H1 (cell line): ENCODE data around the gene CROCC2. TPM values are rescaled to one million over a fixed set of nuclear protein-coding genes. Genes with fewer than 3 reads are reported as not detected.

ENCODE experiments used
- CTCF ChIA-PET: fragments of 300-600 bp; sonication (Branson Sonifier 250); formaldehyde crosslinking; loops from one replicate; lab custom pipeline; 2021; ENCODE audit not compliant: partially characterized antibody; lab: Charles Lee
- POLR2A ChIA-PET: fragments of 300-600 bp; sonication (Branson Sonifier 250); formaldehyde crosslinking; loops from one replicate; lab custom pipeline; 2021; ENCODE audit warnings: inconsistent platforms; ENCODE audit not compliant: partially characterized antibody; lab: Charles Lee
- DNase-seq, 2 experiments: peaks; one replicate each; pipeline versions ENCODE4 v3.0.0 to v3.0.0-alpha.2; 2010 to 2022; ENCODE audit warnings: low spot score in 2 of 2, low read depth in 1 of 2, mixed read lengths in 1 of 2
- FAIRE-seq: peaks from 2 replicates; lab custom pipeline; 2011; peaks lifted over from hg19 to GRCh38; lab: Jason Lieb, UNC
- H2AFZ ChIP-seq: 2 replicates; pipeline ENCODE4 v1.8.1; 2012; ENCODE audit warnings: low read length, inconsistent platforms
- H2AK5ac ChIP-seq: 2 replicates; pipeline ENCODE4 v1.6.1; 2013; ENCODE audit warnings: low read depth, low read length
- H2BK120ac ChIP-seq: replicated peaks from 2 replicates; pipeline ENCODE3; 2013; ENCODE audit warnings: low read depth, low read length, inconsistent platforms
- H2BK12ac ChIP-seq: 2 replicates; pipeline ENCODE4 v1.6.1; 2013; ENCODE audit warnings: low read depth, low read length
- H2BK15ac ChIP-seq: 2 replicates; pipeline ENCODE4 v1.6.1; 2013; ENCODE audit warnings: low read length
- H2BK20ac ChIP-seq: 2 replicates; pipeline ENCODE4 v1.6.1; 2013; ENCODE audit warnings: low read length
- H2BK5ac ChIP-seq: 2 replicates; pipeline ENCODE4 v1.6.1; 2013; ENCODE audit warnings: low read depth, low read length
- H3K14ac ChIP-seq: 2 replicates; pipeline ENCODE4 v1.6.1; 2013; ENCODE audit warnings: inconsistent platforms; ENCODE audit not compliant: insufficient read length
- H3K18ac ChIP-seq: 2 replicates; pipeline ENCODE4 v1.6.1; 2013; ENCODE audit warnings: low read length; ENCODE audit errors: extremely low read depth
- H3K23ac ChIP-seq: 2 replicates; pipeline ENCODE4 v1.6.1; 2013; ENCODE audit warnings: inconsistent platforms; ENCODE audit not compliant: insufficient read length
- H3K23me2 ChIP-seq: 2 replicates; pipeline ENCODE4 v1.6.1; 2013; ENCODE audit warnings: low read depth, low read length
- H3K27ac ChIP-seq: 2 replicates; pipeline ENCODE4 v1.6.1; 2011; ENCODE audit warnings: low read depth, low read length, inconsistent platforms
- H3K27me3 ChIP-seq, 4 experiments: replicated peaks in 1 of 4; 1 replicate in 1 of 4; 2 replicates in 3 of 4; pipeline versions ENCODE4 v1.6.1 to v1.8.1; 2011 to 2013; ENCODE audit warnings: low read length in 3 of 4, mild to moderate bottlenecking in 3 of 4, inconsistent platforms in 2 of 4, mixed read lengths in 2 of 4, moderate library complexity in 1 of 4; ENCODE audit not compliant: control insufficient read depth in 3 of 4, insufficient read depth in 3 of 4; ENCODE audit errors: extremely low read depth in 1 of 4
- H3K36me3 ChIP-seq, 4 experiments: 2 replicates each; pipeline versions ENCODE4 v1.6.1 to v1.8.1; 2011 to 2013; ENCODE audit warnings: mild to moderate bottlenecking in 4 of 4, low read length in 3 of 4, moderate library complexity in 2 of 4, control low read depth in 1 of 4, inconsistent platforms in 1 of 4; ENCODE audit not compliant: insufficient read depth in 4 of 4, control insufficient read depth in 2 of 4
- H3K4ac ChIP-seq: replicated peaks from 2 replicates; pipeline ENCODE3; 2013; ENCODE audit warnings: low read length, low read depth, mixed read lengths, inconsistent platforms; ENCODE audit not compliant: insufficient read length
- H3K4me1 ChIP-seq, 4 experiments: replicated peaks in 1 of 4; 1 replicate in 1 of 4; 2 replicates in 3 of 4; pipeline versions ENCODE4 v1.6.1 to v1.8.1; 2011 to 2013; ENCODE audit warnings: low read length in 3 of 4, inconsistent platforms in 2 of 4, mixed read lengths in 1 of 4; ENCODE audit not compliant: insufficient read depth in 4 of 4, control insufficient read depth in 3 of 4
- H3K4me2 ChIP-seq, 2 experiments: 2 replicates each; pipeline versions ENCODE4 v1.6.1 to v1.8.1; 2011 to 2013; ENCODE audit warnings: low read depth in 2 of 2, low read length in 2 of 2, control low read depth in 1 of 2, inconsistent platforms in 1 of 2, mild to moderate bottlenecking in 1 of 2; ENCODE audit not compliant: insufficient read depth in 1 of 2
- H3K4me3 ChIP-seq, 4 experiments: fragments of 200-600, 300-600 bp in 1 of 4; sonication (generic), shearing (Covaris generic), sonication (Bioruptor Twin) in 1 of 4; 2 replicates each; pipeline versions ENCODE4 v1.5.1 to v1.8.1; 2011 to 2016; ENCODE audit warnings: low read length in 4 of 4, low read depth in 3 of 4, control low read depth in 2 of 4, inconsistent platforms in 2 of 4, mild to moderate bottlenecking in 2 of 4, mixed read lengths in 1 of 4, moderate library complexity in 1 of 4; ENCODE audit not compliant: insufficient read depth in 2 of 4; ENCODE audit errors: extremely low read depth in 1 of 4
- H3K56ac ChIP-seq: replicated peaks from 2 replicates; pipeline ENCODE3; 2013; ENCODE audit warnings: low read depth, mild to moderate bottlenecking, mixed read lengths, low read length, inconsistent platforms; ENCODE audit not compliant: insufficient read length
- H3K79me1 ChIP-seq: 2 replicates; pipeline ENCODE4 v1.6.1; 2013; ENCODE audit warnings: low read depth, low read length, control low read depth
- H3K79me2 ChIP-seq, 2 experiments: 2 replicates each; pipeline versions ENCODE4 v1.6.1 to v1.8.1; 2012 to 2013; ENCODE audit warnings: low read length in 2 of 2, mild to moderate bottlenecking in 2 of 2, inconsistent platforms in 1 of 2; ENCODE audit not compliant: insufficient read depth in 2 of 2, control insufficient read depth in 1 of 2
- H3K9ac ChIP-seq, 4 experiments: replicated peaks in 1 of 4; 1 replicate in 1 of 4; 2 replicates in 3 of 4; pipeline versions ENCODE4 v1.6.1 to v1.8.1; 2011 to 2013; ENCODE audit warnings: low read depth in 3 of 4, low read length in 3 of 4, control low read depth in 2 of 4, mild to moderate bottlenecking in 2 of 4, moderate library complexity in 2 of 4, inconsistent platforms in 1 of 4; ENCODE audit errors: extremely low read depth in 1 of 4
- H3K9me3 ChIP-seq, 2 experiments: 2 replicates each; pipeline versions ENCODE4 v1.6.1 to v1.8.1; 2012 to 2013; ENCODE audit warnings: mild to moderate bottlenecking in 2 of 2, moderate library complexity in 2 of 2, control low read depth in 1 of 2, inconsistent platforms in 1 of 2, low read depth in 1 of 2, low read length in 1 of 2, mixed read lengths in 1 of 2; ENCODE audit not compliant: insufficient read depth in 2 of 2
- H4K20me1 ChIP-seq, 2 experiments: replicated peaks in 1 of 2; 2 replicates each; pipeline versions ENCODE3 to v1.8.1; 2011 to 2013; ENCODE audit warnings: inconsistent platforms in 2 of 2, low read length in 2 of 2, mild to moderate bottlenecking in 1 of 2; ENCODE audit not compliant: insufficient read depth in 2 of 2, control insufficient read depth in 1 of 2
- H4K5ac ChIP-seq: 2 replicates; pipeline ENCODE4 v1.6.1; 2013; ENCODE audit warnings: low read length, low read depth, mixed read lengths, inconsistent platforms; ENCODE audit not compliant: insufficient read length
- H4K8ac ChIP-seq: 2 replicates; pipeline ENCODE4 v1.8.0; 2013; ENCODE audit warnings: mild to moderate bottlenecking, moderate library complexity, low read length, inconsistent platforms; ENCODE audit not compliant: insufficient read depth; ENCODE audit errors: extremely low read depth
- H4K91ac ChIP-seq: replicated peaks from 2 replicates; pipeline ENCODE3; 2013; ENCODE audit warnings: low read length, mixed read lengths, inconsistent platforms; ENCODE audit not compliant: insufficient read length
- ATF3 ChIP-seq: IDR thresholded peaks from 2 replicates; pipeline ENCODE4 v1.6.1; 2011; ENCODE audit warnings: low read depth, mild to moderate bottlenecking, low read length; ENCODE audit not compliant: insufficient read depth
- CBX5 ChIP-seq: fragments of 300-800, 300-1000 bp; sonication (generic); IDR thresholded peaks from 2 replicates; pipeline ENCODE4 v1.7.1; 2016; ENCODE audit warnings: antibody characterized with exemption, low read length, low read depth
- CTBP2 ChIP-seq: IDR thresholded peaks from 2 replicates; pipeline ENCODE4 v1.7.0; 2011; ENCODE audit warnings: borderline replicate concordance, mild to moderate bottlenecking, moderate library complexity, mixed read lengths, low read length; ENCODE audit not compliant: insufficient read depth, insufficient read length
- EGR1 ChIP-seq: IDR thresholded peaks from 2 replicates; pipeline ENCODE4 v1.6.1; 2011; ENCODE audit warnings: low read depth, low read length, borderline replicate concordance
- HDAC2 ChIP-seq, 2 experiments: fragments of 300-600 bp in 1 of 2; sonication (generic) in 1 of 2; IDR thresholded peaks; 2 replicates each; pipeline ENCODE4 v1.6.1; 2011 to 2012; ENCODE audit warnings: low read depth in 2 of 2, low read length in 2 of 2, mild to moderate bottlenecking in 2 of 2, moderate library complexity in 2 of 2, borderline replicate concordance in 1 of 2, inconsistent platforms in 1 of 2
- HDAC6 ChIP-seq: IDR thresholded peaks from one replicate; pipeline ENCODE4 v1.7.1; 2012; ENCODE audit warnings: low read depth, mild to moderate bottlenecking, inconsistent platforms, low read length, moderate library complexity
- MAX ChIP-seq: IDR thresholded peaks from 2 replicates; pipeline ENCODE4 v1.6.1; 2012; ENCODE audit warnings: inconsistent platforms
- PHF8 ChIP-seq: fragments of 200-600 bp; sonication (generic); conservative IDR thresholded peaks from 2 replicates; pipeline ENCODE4 v1.7.1; 2012; ENCODE audit warnings: low read depth, mild to moderate bottlenecking, inconsistent platforms, low read length, moderate library complexity
- RBBP5 ChIP-seq: IDR thresholded peaks from 2 replicates; pipeline ENCODE4 v1.7.1; 2012; ENCODE audit warnings: low read depth, mild to moderate bottlenecking, inconsistent platforms, low read length, moderate library complexity, borderline replicate concordance
- SP1 ChIP-seq: IDR thresholded peaks from 2 replicates; pipeline ENCODE4 v1.6.1; 2011; ENCODE audit warnings: low read depth, low read length
- SP4 ChIP-seq: IDR thresholded peaks from 2 replicates; pipeline ENCODE4 v1.6.1; 2012; ENCODE audit warnings: low read length, inconsistent platforms
- WGBS, 2 experiments: shearing (Covaris generic) in 1 of 2; methylation state at CpG; one replicate each; pipeline versions ENCODE4 v1.1.6 to v1.1.7; 2013 to 2015; ENCODE audit warnings: low lambda C conversion rate in 2 of 2, mixed read lengths in 2 of 2, inconsistent platforms in 1 of 2, low coverage in 1 of 2, missing lambda C conversion rate in 1 of 2; ENCODE audit not compliant: insufficient replicate concordance in 2 of 2, insufficient coverage in 1 of 2, insufficient read length in 1 of 2; ENCODE audit errors: extremely low coverage in 1 of 2, missing lambda C conversion rate in 1 of 2; 5-methylcytosine and 5-hydroxymethylcytosine counted together
- polyA plus RNA-seq, 7 experiments: library from polyadenylated mRNA; depleted of rRNA in 3 of 7; stranded (reverse) in 5 of 7; unstranded in 2 of 7; fragments of >200 nt in 5 of 7; fragments of 200-250 nt in 2 of 7; gene quantifications; 1 replicate in 5 of 7; 2 replicates in 1 of 7; 4 replicates in 1 of 7; pipeline versions ENCODE4 v1.2.1 to v1.2.3, GENCODE V29; 2011 to 2013; ENCODE audit warnings: missing spikeins in 2 of 7, mixed read lengths in 2 of 7
- total RNA-seq: library from RNA; stranded (reverse); fragmentation: NEBNext Ultra II Directional; extraction: Animal tissue kit (Norgen Biotek cat#: 25700); gene quantifications from 2 replicates; pipeline ENCODE4 v1.2.1, GENCODE V29; 2021

Gene CROCC2
- total and polyA plus RNA-seq, 2 of the 8 experiments (the other 6 are each of a cell fraction or from before 2014, with no cell fraction given) = not detected

- Histone ChIP-seq H2AFZ (no peak overlapping the region), H2BK20ac (no peak overlapping the region), H3K9ac (no peak overlapping the region; a peak in 1 of 7 replicates), H2BK12ac (no peak overlapping the region), H2AK5ac (no peak overlapping the region), H3K27ac (no peak overlapping the region), H3K18ac (no peak overlapping the region), H3K4me3 (no peak overlapping the region), H3K23me2 (no peaks in the 10 kb centered on the region), H2BK120ac (no peak overlapping the region), H3K4me1 (0 out of 7 replicates have a peak, but pooled peaks cover 0 to 2% (median 0%) of the 10 kb centered on the region in 4 experiments), H4K20me1 (peaks cover 0 to 2% of the 10 kb centered on the region in 2 experiments), H3K4ac (no peak overlapping the region), H4K91ac (no peak overlapping the region), H3K79me1 (no peaks in the 10 kb centered on the region), H3K36me3 (no peaks in the 10 kb centered on the region), H3K79me2 (no peaks in the 10 kb centered on the region), H4K8ac (peak overlapping the region; percentile 38; the same call in 1 of the 2 replicates), H3K9me3 (peaks cover 0 to 3% of the 10 kb centered on the region in 2 experiments; a peak in 1 of 4 replicates), H3K56ac (no peak overlapping the region), H3K27me3 (no peaks in the 10 kb centered on the region), H3K4me2 (no peak overlapping the region), H2BK5ac (no peak overlapping the region), H4K5ac (no peak overlapping the region), H3K14ac (no peak overlapping the region), H2BK15ac (no peak overlapping the region), H3K23ac (no peak overlapping the region)
- CTCF ChIA-PET = interaction anchor here (1.0 to 4.1 kb wide), 8 partner anchors 11 to 118 kb away, joined by 3 to 20 read pairs (median 4); no protein-coding TSS in a partner anchor
- WGBS, 2 experiments = 85% methylated on average over 16 of the region's 17 CpGs; no CpG with 5 or more reads in 1 of the 2 experiments
- DNase-seq = no peak
- no peak for FAIRE-seq
- POLR2A ChIA-PET = interaction anchor here (0.6 kb wide), 1 partner anchor 173 kb away, joined by 3 read pairs; no protein-coding TSS in a partner anchor
- no peak for TF ChIP-seq EGR1
- no peak for TF ChIP-seq SP1
- no peak for TF ChIP-seq ATF3
- no peak for TF ChIP-seq RBBP5
- TF ChIP-seq HDAC2 (IDR thresholded peaks at IDR 0.05; ENCODE audit: borderline replicate concordance in 1 of 2, low read depth in 2 of 2, low read length in 2 of 2) = no peak
- TF ChIP-seq HDAC6 = no peak
- no peak for TF ChIP-seq CBX5
- no peak for TF ChIP-seq PHF8
- TF ChIP-seq SP4 = no peak
- no peak for TF ChIP-seq MAX
- TF ChIP-seq CTBP2 = no peak
These were observed 7.9 kb upstream of the CROCC2 start for GRCh38 chr2:240898108-240898730.
